Measurements from ENCODE around the gene IL4R.

IL4R gene

GRCh38 chr16:27398894-27399853, 85.4 kb downstream of the IL4R start:
- Histone ChIP-seq H3K9ac (ENCODE audit: low read depth, low read length) (no peak overlapping the region), H3K36me3 (ENCODE audit: control insufficient read depth, insufficient read depth, low read length) (no peaks in the 10 kb centered on the region), H3K4me1 (ENCODE audit: control insufficient read depth, insufficient read depth, low read length) (no peaks in the 10 kb centered on the region), H3K27ac (ENCODE audit: low read depth, low read length) (no peak overlapping the region), H3K27me3 (ENCODE audit: control insufficient read depth, insufficient read depth, low read length) (no peaks in the 10 kb centered on the region; the same call in 1 of the 2 replicates), H3K4me3 (ENCODE audit: low read depth, low read length) (no peak overlapping the region), H3K9me3 (ENCODE audit: control insufficient read depth, insufficient read depth, low read length) (no peaks in the 10 kb centered on the region)

GRCh38 chr16:27399969-27400368, 86.2 kb downstream of the IL4R start:
- Histone ChIP-seq H3K9me3 (ENCODE audit: control insufficient read depth, insufficient read depth, low read length) (no peaks in the 10 kb centered on the region), H3K36me3 (ENCODE audit: control insufficient read depth, insufficient read depth, low read length) (no peaks in the 10 kb centered on the region), H3K4me3 (ENCODE audit: low read depth, low read length) (no peak overlapping the region), H3K27me3 (ENCODE audit: control insufficient read depth, insufficient read depth, low read length) (no peaks in the 10 kb centered on the region), H3K4me1 (ENCODE audit: control insufficient read depth, insufficient read depth, low read length) (no peaks in the 10 kb centered on the region), H3K27ac (ENCODE audit: low read depth, low read length) (no peak overlapping the region), H3K9ac (ENCODE audit: low read depth, low read length) (no peak overlapping the region)

- H3K4me3 ChIP-seq (ENCODE audit: low read depth, low read length) = no peak overlapping the region
- H3K27ac ChIP-seq (ENCODE audit: low read depth, low read length) = no peak overlapping the region
- H3K9me3 ChIP-seq (ENCODE audit: control insufficient read depth, insufficient read depth, low read length) = no peaks in the 10 kb centered on the region
- no peaks in the 10 kb centered on the region for H3K27me3 ChIP-seq (ENCODE audit: control insufficient read depth, insufficient read depth, low read length)
- H3K36me3 ChIP-seq (ENCODE audit: control insufficient read depth, insufficient read depth, low read length) = no peaks in the 10 kb centered on the region
- no peaks in the 10 kb centered on the region for H3K4me1 ChIP-seq (ENCODE audit: control insufficient read depth, insufficient read depth, low read length)
- no peak overlapping the region for H3K9ac ChIP-seq (ENCODE audit: low read depth, low read length)
Measured at GRCh38 chr16:27400751-27401620, 87.2 kb downstream of the IL4R start.

DNA sequence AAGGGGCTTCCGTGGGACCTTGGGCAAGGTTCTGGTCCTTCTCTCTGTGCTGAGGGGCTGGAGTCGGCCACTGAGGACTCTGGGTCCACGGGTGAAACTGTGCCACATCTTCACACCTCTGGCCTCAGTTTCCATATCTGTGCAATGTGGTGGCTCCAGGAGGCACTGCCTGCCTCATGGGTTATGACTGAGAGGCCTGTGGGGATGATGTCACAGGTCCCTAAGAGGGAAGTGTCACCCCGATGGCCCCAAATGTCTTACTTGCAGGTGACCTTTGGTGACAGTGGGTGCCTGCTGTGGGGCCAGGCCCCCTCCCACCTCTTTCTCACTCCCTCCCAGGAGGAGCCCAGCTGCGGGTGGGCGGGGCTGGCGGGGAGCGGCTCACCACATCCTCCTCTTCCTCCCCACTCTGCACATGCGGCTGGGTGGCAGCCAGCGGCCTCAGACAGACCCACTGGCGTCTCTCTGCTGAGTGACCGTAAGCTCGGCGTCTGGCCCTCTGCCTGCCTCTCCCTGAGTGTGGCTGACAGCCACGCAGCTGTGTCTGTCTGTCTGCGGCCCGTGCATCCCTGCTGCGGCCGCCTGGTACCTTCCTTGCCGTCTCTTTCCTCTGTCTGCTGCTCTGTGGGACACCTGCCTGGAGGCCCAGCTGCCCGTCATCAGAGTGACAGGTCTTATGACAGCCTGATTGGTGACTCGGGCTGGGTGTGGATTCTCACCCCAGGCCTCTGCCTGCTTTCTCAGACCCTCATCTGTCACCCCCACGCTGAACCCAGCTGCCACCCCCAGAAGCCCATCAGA, 88.2 kb downstream of the IL4R start, which contains the start of gene IL21R:
Gene IL21R, plus strand, starts transcription at position 407 of the 801 bp plus-strand sequence. CDS start 27,898 bp downstream, outside the sequence.
- no peak within 1 kb of the TSS for H3K4me3 ChIP-seq (ENCODE audit: low read depth, low read length)
- H3K27ac ChIP-seq (ENCODE audit: low read depth, low read length) = no peak within 1 kb of the TSS
- H3K9me3 ChIP-seq (ENCODE audit: control insufficient read depth, insufficient read depth, low read length) = no peaks in the 10 kb centered on the region
- H3K9ac ChIP-seq (ENCODE audit: low read depth, low read length) = no peak within 1 kb of the TSS
- H3K36me3 ChIP-seq (ENCODE audit: control insufficient read depth, insufficient read depth, low read length) = no peaks in the 10 kb centered on the region
- no peaks in the 10 kb centered on the region for H3K4me1 ChIP-seq (ENCODE audit: control insufficient read depth, insufficient read depth, low read length)
- no peaks in the 10 kb centered on the region for H3K27me3 ChIP-seq (ENCODE audit: control insufficient read depth, insufficient read depth, low read length)

DNA sequence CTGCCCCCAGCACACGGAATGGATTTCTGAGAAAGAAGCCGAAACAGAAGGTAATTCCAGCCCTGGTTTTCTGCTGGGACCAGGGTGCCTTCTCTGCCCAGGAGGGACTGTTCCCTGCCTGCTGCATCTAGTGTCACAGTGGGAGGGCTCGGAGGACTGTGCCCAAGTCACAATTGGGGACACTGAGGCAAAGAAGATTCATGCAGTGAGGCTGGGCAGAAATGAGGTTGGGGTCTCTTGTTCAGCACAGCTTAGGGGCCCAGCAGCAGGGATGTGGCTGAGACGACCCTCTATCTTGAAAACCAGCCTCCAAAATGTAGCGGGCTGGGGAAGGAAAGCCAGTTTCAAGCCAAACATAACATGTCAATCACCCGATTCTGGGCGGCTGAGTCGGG, 88.8 kb downstream of the IL4R start:
- H3K9ac ChIP-seq (ENCODE audit: low read depth, low read length) = no peak overlapping the region
- no peaks in the 10 kb centered on the region for H3K36me3 ChIP-seq (ENCODE audit: control insufficient read depth, insufficient read depth, low read length)
- no peaks in the 10 kb centered on the region for H3K27me3 ChIP-seq (ENCODE audit: control insufficient read depth, insufficient read depth, low read length)
- H3K9me3 ChIP-seq (ENCODE audit: control insufficient read depth, insufficient read depth, low read length) = no peaks in the 10 kb centered on the region
- H3K27ac ChIP-seq (ENCODE audit: low read depth, low read length) = no peak overlapping the region
- H3K4me1 ChIP-seq (ENCODE audit: control insufficient read depth, insufficient read depth, low read length) = no peaks in the 10 kb centered on the region
- no peak overlapping the region for H3K4me3 ChIP-seq (ENCODE audit: low read depth, low read length)

- no peak overlapping the region for H3K9ac ChIP-seq (ENCODE audit: low read depth, low read length)
- no peaks in the 10 kb centered on the region for H3K4me1 ChIP-seq (ENCODE audit: control insufficient read depth, insufficient read depth, low read length)
- no peaks in the 10 kb centered on the region for H3K9me3 ChIP-seq (ENCODE audit: control insufficient read depth, insufficient read depth, low read length)
- H3K4me3 ChIP-seq (ENCODE audit: low read depth, low read length) = no peak overlapping the region
- H3K27me3 ChIP-seq (ENCODE audit: control insufficient read depth, insufficient read depth, low read length) = no peaks in the 10 kb centered on the region
- no peak overlapping the region for H3K27ac ChIP-seq (ENCODE audit: low read depth, low read length)
- H3K36me3 ChIP-seq (ENCODE audit: control insufficient read depth, insufficient read depth, low read length) = no peaks in the 10 kb centered on the region
Measured at GRCh38 chr16:27402964-27403600, 89.3 kb downstream of the IL4R start.

GRCh38 chr16:27403601-27403992, 89.8 kb downstream of the IL4R start:
- H3K27me3 ChIP-seq (ENCODE audit: control insufficient read depth, insufficient read depth, low read length) = no peaks in the 10 kb centered on the region
- no peaks in the 10 kb centered on the region for H3K36me3 ChIP-seq (ENCODE audit: control insufficient read depth, insufficient read depth, low read length)
- H3K9ac ChIP-seq (ENCODE audit: low read depth, low read length) = no peak overlapping the region
- no peak overlapping the region for H3K27ac ChIP-seq (ENCODE audit: low read depth, low read length)
- H3K4me1 ChIP-seq (ENCODE audit: control insufficient read depth, insufficient read depth, low read length) = no peaks in the 10 kb centered on the region
- no peak overlapping the region for H3K4me3 ChIP-seq (ENCODE audit: low read depth, low read length)
- H3K9me3 ChIP-seq (ENCODE audit: control insufficient read depth, insufficient read depth, low read length) = no peaks in the 10 kb centered on the region

GRCh38 chr16:27404163-27404823, 90.5 kb downstream of the IL4R start:
- no peaks in the 10 kb centered on the region for H3K36me3 ChIP-seq (ENCODE audit: control insufficient read depth, insufficient read depth, low read length)
- no peak overlapping the region for H3K9ac ChIP-seq (ENCODE audit: low read depth, low read length)
- H3K9me3 ChIP-seq (ENCODE audit: control insufficient read depth, insufficient read depth, low read length) = no peaks in the 10 kb centered on the region
- no peak overlapping the region for H3K4me3 ChIP-seq (ENCODE audit: low read depth, low read length)
- no peaks in the 10 kb centered on the region for H3K27me3 ChIP-seq (ENCODE audit: control insufficient read depth, insufficient read depth, low read length)
- no peaks in the 10 kb centered on the region for H3K4me1 ChIP-seq (ENCODE audit: control insufficient read depth, insufficient read depth, low read length)
- H3K27ac ChIP-seq (ENCODE audit: low read depth, low read length) = no peak overlapping the region

- no peaks in the 10 kb centered on the region for H3K27me3 ChIP-seq (ENCODE audit: control insufficient read depth, insufficient read depth, low read length)
- no peaks in the 10 kb centered on the region for H3K36me3 ChIP-seq (ENCODE audit: control insufficient read depth, insufficient read depth, low read length)
- H3K4me1 ChIP-seq (ENCODE audit: control insufficient read depth, insufficient read depth, low read length) = peaks cover 5% of the 10 kb centered on the region
- H3K9me3 ChIP-seq (ENCODE audit: control insufficient read depth, insufficient read depth, low read length) = no peaks in the 10 kb centered on the region
- H3K4me3 ChIP-seq (ENCODE audit: low read depth, low read length) = no peak overlapping the region
- H3K27ac ChIP-seq (ENCODE audit: low read depth, low read length) = no peak overlapping the region
- H3K9ac ChIP-seq (ENCODE audit: low read depth, low read length) = no peak overlapping the region
Measured at GRCh38 chr16:27405546-27406451, 92.0 kb downstream of the IL4R start.

Measured in HUES48 (cell line).